ENCODE measurements around the gene PTGR2.

The PTGR2 gene

GRCh38 chr14:73811164-73811503, 40.5 kb upstream of the PTGR2 start:
- H4K20me1 ChIP-seq (ENCODE audit: insufficient read depth, low read length), result no peaks in the 10 kb centered on the region
- no peaks in the 10 kb centered on the region for H3K9me2 ChIP-seq (replicated peaks; ENCODE audit: insufficient read depth, low read length)
- DNase-seq, result no peak
- no peaks in the 10 kb centered on the region for H3K27me3 ChIP-seq (replicated peaks; ENCODE audit: insufficient read depth, low read length)
- no peak overlapping the region for H3K4me3 ChIP-seq (ENCODE audit: low read length)
- no peak overlapping the region for H3K27ac ChIP-seq (ENCODE audit: low read length)
- H3K79me2 ChIP-seq (ENCODE audit: low read length), result no peaks in the 10 kb centered on the region
- H3F3A ChIP-seq (ENCODE audit: insufficient read depth, low read length), result no peaks in the 10 kb centered on the region
- H2AFZ ChIP-seq (ENCODE audit: low read length), result no peak overlapping the region
- H3K36me3 ChIP-seq (replicated peaks; ENCODE audit: insufficient read depth, low read length), result no peaks in the 10 kb centered on the region
- no peaks in the 10 kb centered on the region for H3K4me1 ChIP-seq (ENCODE audit: low read length)
- TF ChIP-seq CTCF (IDR thresholded peaks at IDR 0.05; ENCODE audit: low read length) (no peak), EZH2phosphoT487 (IDR thresholded peaks at IDR 0.05; ENCODE audit: low read length) (no peak), EZH2 (optimal IDR thresholded peaks at IDR 0.05; ENCODE audit: low read depth, low read length) (no peak)
- no peak overlapping the region for H3K4me2 ChIP-seq (ENCODE audit: low read depth, low read length)
- no peak overlapping the region for H3K9ac ChIP-seq (ENCODE audit: low read length)
- no peaks in the 10 kb centered on the region for H3K9me3 ChIP-seq (replicated peaks; ENCODE audit: insufficient read depth, low read length)

GRCh38 chr14:73814153-73814552, 37.5 kb upstream of the PTGR2 start:
- H3K36me3 ChIP-seq (replicated peaks; ENCODE audit: insufficient read depth, low read length), result no peaks in the 10 kb centered on the region
- no peak overlapping the region for H3K27ac ChIP-seq (ENCODE audit: low read length)
- no peak overlapping the region for H3K4me3 ChIP-seq (ENCODE audit: low read length)
- H3K4me1 ChIP-seq (ENCODE audit: low read length), result no peaks in the 10 kb centered on the region
- no peaks in the 10 kb centered on the region for H4K20me1 ChIP-seq (ENCODE audit: insufficient read depth, low read length)
- no peak overlapping the region for H3K9ac ChIP-seq (ENCODE audit: low read length)
- no peak overlapping the region for H3K4me2 ChIP-seq (ENCODE audit: low read depth, low read length)
- H3K27me3 ChIP-seq (replicated peaks; ENCODE audit: insufficient read depth, low read length), result no peaks in the 10 kb centered on the region
- H3K79me2 ChIP-seq (ENCODE audit: low read length), result no peaks in the 10 kb centered on the region
- H2AFZ ChIP-seq (ENCODE audit: low read length), result no peak overlapping the region
- no peaks in the 10 kb centered on the region for H3F3A ChIP-seq (ENCODE audit: insufficient read depth, low read length)
- DNase-seq, result no peak
- TF ChIP-seq EZH2phosphoT487 (IDR thresholded peaks at IDR 0.05; ENCODE audit: low read length), result no peak
- no peak for TF ChIP-seq CTCF (IDR thresholded peaks at IDR 0.05; ENCODE audit: low read length)
- no peak for TF ChIP-seq EZH2 (optimal IDR thresholded peaks at IDR 0.05; ENCODE audit: low read depth, low read length)
- no peaks in the 10 kb centered on the region for H3K9me2 ChIP-seq (replicated peaks; ENCODE audit: insufficient read depth, low read length)
- no peaks in the 10 kb centered on the region for H3K9me3 ChIP-seq (replicated peaks; ENCODE audit: insufficient read depth, low read length)

- no peaks in the 10 kb centered on the region for H3K27me3 ChIP-seq (replicated peaks; ENCODE audit: insufficient read depth, low read length)
- no peaks in the 10 kb centered on the region for H3K4me1 ChIP-seq (ENCODE audit: low read length)
- no peak overlapping the region for H3K4me2 ChIP-seq (ENCODE audit: low read depth, low read length)
- TF ChIP-seq CTCF (IDR thresholded peaks at IDR 0.05; ENCODE audit: low read length), result no peak
- no peak overlapping the region for H3K27ac ChIP-seq (ENCODE audit: low read length)
- H3K79me2 ChIP-seq (ENCODE audit: low read length), result no peaks in the 10 kb centered on the region
- H2AFZ ChIP-seq (ENCODE audit: low read length), result no peak overlapping the region
- no peak for DNase-seq
- H3F3A ChIP-seq (ENCODE audit: insufficient read depth, low read length), result no peaks in the 10 kb centered on the region
- no peaks in the 10 kb centered on the region for H3K9me2 ChIP-seq (replicated peaks; ENCODE audit: insufficient read depth, low read length)
- H3K9me3 ChIP-seq (replicated peaks; ENCODE audit: insufficient read depth, low read length), result no peaks in the 10 kb centered on the region
- no peaks in the 10 kb centered on the region for H3K36me3 ChIP-seq (replicated peaks; ENCODE audit: insufficient read depth, low read length)
- H3K9ac ChIP-seq (ENCODE audit: low read length), result no peak overlapping the region
- no peaks in the 10 kb centered on the region for H4K20me1 ChIP-seq (ENCODE audit: insufficient read depth, low read length)
- no peak overlapping the region for H3K4me3 ChIP-seq (ENCODE audit: low read length)
Measured at GRCh38 chr14:73815849-73816248, 35.8 kb upstream of the PTGR2 start.

- H3K9me2 ChIP-seq (replicated peaks; ENCODE audit: insufficient read depth, low read length), result no peaks in the 10 kb centered on the region
- no peak overlapping the region for H3K27ac ChIP-seq (ENCODE audit: low read length)
- no peak overlapping the region for H3K4me3 ChIP-seq (ENCODE audit: low read length)
- no peaks in the 10 kb centered on the region for H3K27me3 ChIP-seq (replicated peaks; ENCODE audit: insufficient read depth, low read length)
- H3K36me3 ChIP-seq (replicated peaks; ENCODE audit: insufficient read depth, low read length), result no peaks in the 10 kb centered on the region
- H3K9ac ChIP-seq (ENCODE audit: low read length), result no peak overlapping the region
- no peaks in the 10 kb centered on the region for H3K4me1 ChIP-seq (ENCODE audit: low read length)
- TF ChIP-seq EZH2 (optimal IDR thresholded peaks at IDR 0.05; ENCODE audit: low read depth, low read length) (no peak), EZH2phosphoT487 (IDR thresholded peaks at IDR 0.05; ENCODE audit: low read length) (no peak), CTCF (IDR thresholded peaks at IDR 0.05; ENCODE audit: low read length) (no peak)
- DNase-seq, result no peak
- H3K4me2 ChIP-seq (ENCODE audit: low read depth, low read length), result no peak overlapping the region
- no peaks in the 10 kb centered on the region for H3K9me3 ChIP-seq (replicated peaks; ENCODE audit: insufficient read depth, low read length)
- H3K79me2 ChIP-seq (ENCODE audit: low read length), result no peaks in the 10 kb centered on the region
- H4K20me1 ChIP-seq (ENCODE audit: insufficient read depth, low read length), result no peaks in the 10 kb centered on the region
- no peaks in the 10 kb centered on the region for H3F3A ChIP-seq (ENCODE audit: insufficient read depth, low read length)
- H2AFZ ChIP-seq (ENCODE audit: low read length), result no peak overlapping the region
Measured at GRCh38 chr14:73816393-73816816, 35.2 kb upstream of the PTGR2 start.
